Liver (tissue), 3 donors: ENCODE results near the gene SLC25A29.

Experiments used
- ATF3 ChIP-seq: IDR thresholded peaks from 2 replicates; pipeline ENCODE4 v1.6.1; 2016; ENCODE audit warnings: antibody characterized with exemption
- EGR1 ChIP-seq, 2 donors: IDR thresholded peaks; 2 replicates each; pipeline ENCODE4 v1.6.1; 2016 to 2018; ENCODE audit warnings: antibody characterized with exemption in 2 of 2, low read depth in 2 of 2
- FOXA1 ChIP-seq: IDR thresholded peaks from 2 replicates; pipeline ENCODE4 v1.6.1; 2016; ENCODE audit warnings: antibody characterized with exemption
- GABPA ChIP-seq, 2 donors: IDR thresholded peaks in 1 of 2; conservative IDR thresholded peaks in 1 of 2; 2 replicates each; pipeline ENCODE4 v1.6.1; 2016; ENCODE audit warnings: antibody characterized with exemption in 2 of 2, mild to moderate bottlenecking in 1 of 2, moderate library complexity in 1 of 2
- HNF4G ChIP-seq: IDR thresholded peaks from 2 replicates; pipeline ENCODE4 v1.6.1; 2016; ENCODE audit warnings: antibody characterized with exemption
- JUND ChIP-seq, 2 donors: IDR thresholded peaks; 2 replicates each; pipeline ENCODE4 v1.6.1; 2016; ENCODE audit warnings: antibody characterized with exemption in 2 of 2
- MAX ChIP-seq: IDR thresholded peaks from 2 replicates; pipeline ENCODE4 v1.6.1; 2016; ENCODE audit warnings: antibody characterized with exemption
- RAD21 ChIP-seq, 2 donors: IDR thresholded peaks; 2 replicates each; pipeline ENCODE4 v1.6.1; 2016; ENCODE audit warnings: antibody characterized with exemption in 2 of 2, mild to moderate bottlenecking in 2 of 2
- RXRA ChIP-seq, 2 donors: IDR thresholded peaks; 2 replicates each; pipeline ENCODE4 v1.6.1; 2017 to 2018; ENCODE audit warnings: antibody characterized with exemption in 2 of 2, mild to moderate bottlenecking in 1 of 2
- SP1 ChIP-seq: IDR thresholded peaks from 2 replicates; pipeline ENCODE4 v1.6.1; 2018; ENCODE audit warnings: antibody characterized with exemption, mild to moderate bottlenecking
- TAF1 ChIP-seq: conservative IDR thresholded peaks from 2 replicates; pipeline ENCODE4 v1.6.1; 2016; ENCODE audit warnings: antibody characterized with exemption, mild to moderate bottlenecking
- YY1 ChIP-seq: IDR thresholded peaks from 2 replicates; pipeline ENCODE4 v1.6.1; 2016; ENCODE audit warnings: antibody characterized with exemption, mild to moderate bottlenecking
- TF ChIP-seq, protein P1 (sequence below): fragments of 150-350 bp; IDR thresholded peaks from 2 replicates; pipeline ENCODE4 v1.5.1; 2017; ENCODE audit warnings: improper control_type of control experiment, low read depth, low read length; ENCODE audit not compliant: missing input control
- TF ChIP-seq, protein P2 (sequence below): IDR thresholded peaks from 2 replicates; pipeline ENCODE4 v1.6.1; 2016; ENCODE audit warnings: antibody characterized with exemption, mild to moderate bottlenecking
- donor health status: healthy.
- donor health status: healthy.

- TF ChIP-seq, protein P1, sequence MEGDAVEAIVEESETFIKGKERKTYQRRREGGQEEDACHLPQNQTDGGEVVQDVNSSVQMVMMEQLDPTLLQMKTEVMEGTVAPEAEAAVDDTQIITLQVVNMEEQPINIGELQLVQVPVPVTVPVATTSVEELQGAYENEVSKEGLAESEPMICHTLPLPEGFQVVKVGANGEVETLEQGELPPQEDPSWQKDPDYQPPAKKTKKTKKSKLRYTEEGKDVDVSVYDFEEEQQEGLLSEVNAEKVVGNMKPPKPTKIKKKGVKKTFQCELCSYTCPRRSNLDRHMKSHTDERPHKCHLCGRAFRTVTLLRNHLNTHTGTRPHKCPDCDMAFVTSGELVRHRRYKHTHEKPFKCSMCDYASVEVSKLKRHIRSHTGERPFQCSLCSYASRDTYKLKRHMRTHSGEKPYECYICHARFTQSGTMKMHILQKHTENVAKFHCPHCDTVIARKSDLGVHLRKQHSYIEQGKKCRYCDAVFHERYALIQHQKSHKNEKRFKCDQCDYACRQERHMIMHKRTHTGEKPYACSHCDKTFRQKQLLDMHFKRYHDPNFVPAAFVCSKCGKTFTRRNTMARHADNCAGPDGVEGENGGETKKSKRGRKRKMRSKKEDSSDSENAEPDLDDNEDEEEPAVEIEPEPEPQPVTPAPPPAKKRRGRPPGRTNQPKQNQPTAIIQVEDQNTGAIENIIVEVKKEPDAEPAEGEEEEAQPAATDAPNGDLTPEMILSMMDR, result peak; percentile 3
- TF ChIP-seq TAF1, result peak; percentile 79
- TF ChIP-seq HNF4G, result peak; percentile 77
- TF ChIP-seq SP1, result peak; percentile 97
- TF ChIP-seq GABPA (IDR thresholded peaks at IDR 0.05 in 1 of 2, conservative IDR thresholded peaks at IDR 0.05 in 1 of 2), result peak in 1 of 2 donors; percentile 82
- TF ChIP-seq, protein P2, sequence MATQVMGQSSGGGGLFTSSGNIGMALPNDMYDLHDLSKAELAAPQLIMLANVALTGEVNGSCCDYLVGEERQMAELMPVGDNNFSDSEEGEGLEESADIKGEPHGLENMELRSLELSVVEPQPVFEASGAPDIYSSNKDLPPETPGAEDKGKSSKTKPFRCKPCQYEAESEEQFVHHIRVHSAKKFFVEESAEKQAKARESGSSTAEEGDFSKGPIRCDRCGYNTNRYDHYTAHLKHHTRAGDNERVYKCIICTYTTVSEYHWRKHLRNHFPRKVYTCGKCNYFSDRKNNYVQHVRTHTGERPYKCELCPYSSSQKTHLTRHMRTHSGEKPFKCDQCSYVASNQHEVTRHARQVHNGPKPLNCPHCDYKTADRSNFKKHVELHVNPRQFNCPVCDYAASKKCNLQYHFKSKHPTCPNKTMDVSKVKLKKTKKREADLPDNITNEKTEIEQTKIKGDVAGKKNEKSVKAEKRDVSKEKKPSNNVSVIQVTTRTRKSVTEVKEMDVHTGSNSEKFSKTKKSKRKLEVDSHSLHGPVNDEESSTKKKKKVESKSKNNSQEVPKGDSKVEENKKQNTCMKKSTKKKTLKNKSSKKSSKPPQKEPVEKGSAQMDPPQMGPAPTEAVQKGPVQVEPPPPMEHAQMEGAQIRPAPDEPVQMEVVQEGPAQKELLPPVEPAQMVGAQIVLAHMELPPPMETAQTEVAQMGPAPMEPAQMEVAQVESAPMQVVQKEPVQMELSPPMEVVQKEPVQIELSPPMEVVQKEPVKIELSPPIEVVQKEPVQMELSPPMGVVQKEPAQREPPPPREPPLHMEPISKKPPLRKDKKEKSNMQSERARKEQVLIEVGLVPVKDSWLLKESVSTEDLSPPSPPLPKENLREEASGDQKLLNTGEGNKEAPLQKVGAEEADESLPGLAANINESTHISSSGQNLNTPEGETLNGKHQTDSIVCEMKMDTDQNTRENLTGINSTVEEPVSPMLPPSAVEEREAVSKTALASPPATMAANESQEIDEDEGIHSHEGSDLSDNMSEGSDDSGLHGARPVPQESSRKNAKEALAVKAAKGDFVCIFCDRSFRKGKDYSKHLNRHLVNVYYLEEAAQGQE, result peak; percentile 83
- peak; percentile 76 for TF ChIP-seq YY1
- peak; percentile 87 for TF ChIP-seq MAX
- peak; percentile 100 for TF ChIP-seq RXRA (IDR thresholded peaks at IDR 0.05)
- TF ChIP-seq RAD21 (IDR thresholded peaks at IDR 0.05), result peak; percentile 18 to 32
- TF ChIP-seq JUND (IDR thresholded peaks at IDR 0.05), result peak in 1 of 2 donors; percentile 61
- no peak for TF ChIP-seq FOXA1
- peak; percentile 40 to 77 for TF ChIP-seq EGR1 (IDR thresholded peaks at IDR 0.05; ENCODE audit: low read depth in 2 of 2)
- TF ChIP-seq ATF3, result no peak
Observed at GRCh38 chr14:100323121-100323941, 17.1 kb upstream of the SLC25A29 start, which contains the start of gene SLC25A47.
